GM12878 (cell line): ENCODE measurements around the gene PTPRN2. TPM values are rescaled to one million over a fixed set of nuclear protein-coding genes. Genes with fewer than 3 reads are reported as not detected.

Source experiments
- ATAC-seq: fragments of 200-7000 bp; cut with Tn5 transposase; 3 replicates; pipeline ENCODE4 v1.9.1; 2020; ENCODE audit warnings: mild to moderate bottlenecking, moderate library complexity
- BruUV-seq: library from RNA; stranded (reverse); fragments of 400-500 nt; replicated peaks from 2 replicates; lab custom pipeline; 2021; lab: Mats Ljungman, UMichigan
- CTCF ChIA-PET: fragments of 300-600 bp; sonication (Branson Sonifier 250); formaldehyde crosslinking; extraction: SDS; loops from one replicate; lab custom pipeline; 2021; ENCODE audit warnings: inconsistent platforms; lab: Yijun Ruan, JAX
- POLR2A ChIA-PET: fragments of 350-600 bp; formaldehyde crosslinking; extraction: SDS; loops from one replicate; lab custom pipeline; 2021; ENCODE audit warnings: inconsistent platforms; lab: Charles Lee
- RAD21 ChIA-PET: fragments of 300-600 bp; sonication (Branson Sonifier 250); formaldehyde crosslinking; loops from one replicate; lab custom pipeline; 2023; ENCODE audit warnings: antibody characterized with exemption; ENCODE audit not compliant: unreplicated experiment; lab: Charles Lee
- SMC1A ChIA-PET: fragments of 300-600 bp; sonication (Branson Sonifier 250); formaldehyde crosslinking; loops from one replicate; lab custom pipeline; 2023; ENCODE audit not compliant: unreplicated experiment, uncharacterized antibody; lab: Charles Lee
- DNase-seq: peaks from one replicate; pipeline ENCODE4 v3.0.0-alpha.2; 2011; ENCODE audit warnings: low read depth, low spot score
- FAIRE-seq: peaks from 3 replicates; lab custom pipeline; 2011; peaks lifted over from hg19 to GRCh38; lab: Jason Lieb, UNC
- H2AFZ ChIP-seq: 2 replicates; pipeline ENCODE4 v1.6.0; 2011; ENCODE audit warnings: low read depth, low read length, control low read depth; ENCODE audit not compliant: control insufficient read depth
- H3K27ac ChIP-seq: 2 replicates; pipeline ENCODE4 v1.5.1; 2011; ENCODE audit warnings: control low read depth; ENCODE audit not compliant: control insufficient read depth, insufficient read depth
- H3K27me3 ChIP-seq, 2 experiments: replicated peaks in 1 of 2; 2 replicates each; pipeline versions ENCODE4 v1.6.0 to v1.6.1; 2011; ENCODE audit warnings: low read length in 1 of 2; ENCODE audit not compliant: control insufficient read depth in 2 of 2, insufficient read depth in 2 of 2
- H3K36me3 ChIP-seq, 2 experiments: 2 replicates each; pipeline ENCODE4 v1.5.1; 2011; ENCODE audit warnings: low read length in 1 of 2; ENCODE audit not compliant: control insufficient read depth in 2 of 2, insufficient read depth in 2 of 2
- H3K4me1 ChIP-seq: 2 replicates; pipeline ENCODE4 v1.6.1; 2011; ENCODE audit warnings: mild to moderate bottlenecking, low read length, moderate library complexity, mixed read lengths; ENCODE audit not compliant: control insufficient read depth, insufficient read depth
- H3K4me2 ChIP-seq: 2 replicates; pipeline ENCODE4 v1.6.0; 2011; ENCODE audit warnings: control low read depth; ENCODE audit not compliant: control insufficient read depth, insufficient read depth
- H3K4me3 ChIP-seq: fragments of 200-600 bp; sonication (generic); 2 replicates; pipeline ENCODE4 v1.5.1; 2016
- H3K79me2 ChIP-seq: 2 replicates; pipeline ENCODE4 v1.6.0; 2011; ENCODE audit warnings: low read length; ENCODE audit not compliant: control insufficient read depth, insufficient read depth
- H3K9ac ChIP-seq: 2 replicates; pipeline ENCODE4 v1.8.0; 2011; ENCODE audit warnings: low read length, control low read depth, mixed read lengths; ENCODE audit not compliant: control insufficient read depth, insufficient read depth
- H3K9me3 ChIP-seq: replicated peaks from 3 replicates; pipeline ENCODE4 v1.5.1; 2011; ENCODE audit warnings: mild to moderate bottlenecking, low read length; ENCODE audit not compliant: control insufficient read depth, insufficient read depth
- H4K20me1 ChIP-seq: 2 replicates; pipeline ENCODE4 v1.6.0; 2011; ENCODE audit not compliant: control insufficient read depth, insufficient read depth
- CBFB ChIP-seq: IDR thresholded peaks from 2 replicates; pipeline ENCODE4 v1.6.1; 2016; ENCODE audit warnings: antibody characterized with exemption, low read depth
- KAT2A ChIP-seq: conservative IDR thresholded peaks from 2 replicates; pipeline ENCODE4 v1.6.1; 2011; ENCODE audit warnings: low read depth, low read length; ENCODE audit not compliant: control insufficient read depth
- MYC ChIP-seq: IDR thresholded peaks from 2 replicates; pipeline ENCODE4 v1.6.1; 2011; ENCODE audit warnings: mild to moderate bottlenecking, low read length, moderate library complexity, inconsistent platforms; ENCODE audit not compliant: insufficient read depth, insufficient replicate concordance, insufficient read length, severe bottlenecking
- NFYB ChIP-seq: IDR thresholded peaks from 2 replicates; pipeline ENCODE4 v1.6.1; 2011; ENCODE audit warnings: low read depth, mild to moderate bottlenecking, low read length, improper control_type of control experiment, moderate library complexity; ENCODE audit not compliant: insufficient read depth
- POLR2A ChIP-seq: IDR thresholded peaks from 2 replicates; pipeline ENCODE4 v1.6.1; 2011; ENCODE audit warnings: low read depth, mild to moderate bottlenecking, low read length
- RELA ChIP-seq: fragments of 450-650 bp; IDR thresholded peaks from 2 replicates; pipeline ENCODE4 v1.8.0; 2014; ENCODE audit warnings: borderline replicate concordance; ENCODE audit not compliant: partially characterized antibody
- RUNX3 ChIP-seq: IDR thresholded peaks from 2 replicates; pipeline ENCODE4 v1.6.1; 2012; ENCODE audit warnings: low read length, inconsistent platforms
- SMARCA5 ChIP-seq: fragments of 450-650 bp; IDR thresholded peaks from 2 replicates; pipeline ENCODE4 v1.6.1; 2017; ENCODE audit warnings: mild to moderate bottlenecking
- SRF ChIP-seq, 2 experiments: IDR thresholded peaks; 2 replicates each; pipeline ENCODE4 v1.6.1; 2011; ENCODE audit warnings: low read depth in 2 of 2, low read length in 2 of 2, mild to moderate bottlenecking in 1 of 2, moderate library complexity in 1 of 2
- TAF1 ChIP-seq: IDR thresholded peaks from 2 replicates; pipeline ENCODE4 v1.6.1; 2011; ENCODE audit warnings: mild to moderate bottlenecking, low read depth, low read length, borderline replicate concordance
- TCF7 ChIP-seq: IDR thresholded peaks from 2 replicates; pipeline ENCODE4 v1.6.1; 2014; ENCODE audit warnings: antibody characterized with exemption, borderline replicate concordance
- WRNIP1 ChIP-seq: IDR thresholded peaks from 2 replicates; pipeline ENCODE4 v1.6.1; 2011; ENCODE audit warnings: low read depth, low read length, improper control_type of control experiment, borderline replicate concordance
- WGBS: methylation state at CpG from one replicate; pipeline ENCODE4 v1.1.6; 2016; ENCODE audit warnings: low lambda C conversion rate; ENCODE audit not compliant: insufficient replicate concordance, insufficient coverage; ENCODE audit errors: missing lambda C conversion rate; 5-methylcytosine and 5-hydroxymethylcytosine counted together
- in situ Hi-C: fragments of 300-500 bp; cut with MboI; formaldehyde crosslinking; loops from 9 replicates; pipeline ENCODE4 v1.14.3; 2018; ENCODE audit warnings: mixed read lengths
- intact Hi-C: fragments of 100-400 bp; cut with micrococcal nuclease; formaldehyde crosslinking; loops from one replicate; pipeline ENCODE4 v1.14.2; 2022; ENCODE audit not compliant: unreplicated experiment
- polyA plus RNA-seq, 11 experiments: library from polyadenylated mRNA; depleted of rRNA in 4 of 11; unstranded in 6 of 11; stranded (reverse) in 5 of 11; fragments of >200 nt; fragmentation: Nextera tagmentation in 4 of 11; fragmentation: Illumina TruSeq in 1 of 11; extraction: Ambion mirVana in 4 of 11; extraction: Trizol in 1 of 11; gene quantifications; 1 replicate in 1 of 11; 2 replicates in 10 of 11; pipeline versions ENCODE4 v1.2.1 to v1.2.3, GENCODE V29; 2011 to 2016; ENCODE audit warnings: inconsistent platforms in 2 of 11, missing spikeins in 2 of 11, low read depth in 1 of 11
- total RNA-seq, 4 experiments: library from RNA; depleted of rRNA in 3 of 4; stranded (reverse); fragments of >200 nt in 3 of 4; fragmentation: Illumina TruSeq in 1 of 4; extraction: Trizol in 1 of 4; gene quantifications; 2 replicates each; pipeline versions ENCODE4 v1.2.1 to v1.2.3, GENCODE V29; 2013 to 2021
- TF ChIP-seq, protein P1 (sequence below): IDR thresholded peaks from 2 replicates; pipeline ENCODE4 v1.6.1; 2012; ENCODE audit warnings: low read length, inconsistent platforms
- TF ChIP-seq, protein P2 (sequence below): IDR thresholded peaks from 2 replicates; pipeline ENCODE4 v1.6.1; 2011; ENCODE audit warnings: borderline replicate concordance, low read depth, mild to moderate bottlenecking, moderate library complexity, mixed read lengths, low read length; ENCODE audit not compliant: insufficient read depth; ENCODE audit errors: extremely low read length

PTPRN2 gene
- total and polyA plus RNA-seq, 10 of the 15 experiments (the other 5 are each of a cell fraction or from before 2014, with no cell fraction given): 5.4 TPM; not detected in 9

DNA sequence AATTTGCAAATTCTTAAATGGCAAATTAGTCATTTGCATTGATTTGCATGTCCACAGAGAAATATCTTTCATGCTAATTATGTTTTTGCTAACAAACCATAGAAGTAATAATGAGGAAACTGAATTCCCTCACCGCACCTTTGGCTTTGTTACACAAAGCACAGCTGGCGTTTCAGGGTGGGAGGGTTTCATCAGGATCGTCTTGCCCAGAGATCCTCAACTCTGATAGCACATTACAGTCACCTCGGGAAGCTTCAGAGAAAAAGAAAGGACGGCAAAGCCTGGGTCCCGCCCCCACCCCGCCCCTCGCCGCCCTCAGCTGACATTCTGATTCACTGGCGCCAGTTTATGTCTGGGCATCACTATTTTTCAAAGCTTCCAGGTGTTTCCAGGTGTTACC, 119.4 kb downstream of the PTPRN2 start (continued):
- TF ChIP-seq CBFB: no peak
- TF ChIP-seq RELA: no peak
- TF ChIP-seq MYC: no peak

DNA sequence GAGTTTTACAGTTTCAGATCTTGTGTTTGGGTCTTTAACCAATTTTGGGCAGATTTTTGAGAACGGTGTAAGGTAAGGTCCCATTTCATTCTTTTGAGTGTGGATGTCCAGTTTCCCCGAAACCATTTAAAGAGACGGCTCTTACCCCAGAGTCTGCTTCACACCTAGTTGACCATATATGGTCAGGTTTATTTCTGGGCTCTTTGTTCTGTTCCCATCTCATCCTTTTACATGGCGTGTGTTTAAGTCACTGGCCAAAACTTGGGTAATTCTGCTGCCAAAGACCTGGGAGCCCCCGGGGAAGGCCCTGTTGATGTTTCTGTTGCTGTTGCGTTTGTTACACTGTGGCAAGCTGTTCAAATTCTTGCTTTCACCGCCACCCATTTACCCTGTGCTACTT, 120.1 kb downstream of the PTPRN2 start:
- Histone ChIP-seq H3K27me3 (no peaks in the 10 kb centered on the region), H3K9me3 (no peaks in the 10 kb centered on the region; the same call in 2 of the 3 replicates), H4K20me1 (no peaks in the 10 kb centered on the region), H3K4me2 (no peak overlapping the region), H3K27ac (no peak overlapping the region), H3K4me1 (no peaks in the 10 kb centered on the region), H3K9ac (no peak overlapping the region), H3K79me2 (no peaks in the 10 kb centered on the region), H2AFZ (no peak overlapping the region), H3K36me3 (no peaks in the 10 kb centered on the region), H3K4me3 (no peak overlapping the region)
- DNase-seq (no peak), ATAC-seq (no peak), FAIRE-seq (no peak)
- ChIA-PET RAD21 (no interaction called here), CTCF (no interaction called here), SMC1A (no interaction called here), POLR2A (no interaction called here)
- intact Hi-C loops (no loop called here), in situ Hi-C loops (no loop called here)
- WGBS: 47% methylated on average over 7 of the region's 7 CpGs
- TF ChIP-seq RUNX3 (no peak), KAT2A (no peak), CBFB (no peak), SRF (IDR thresholded peaks at IDR 0.05; ENCODE audit: low read depth in 2 of 2, low read length in 2 of 2) (no peak), WRNIP1 (no peak), TAF1 (no peak), SMARCA5 (no peak), TCF7 (no peak), NFYB (no peak), POLR2A (no peak)
- TF ChIP-seq, protein P1, sequence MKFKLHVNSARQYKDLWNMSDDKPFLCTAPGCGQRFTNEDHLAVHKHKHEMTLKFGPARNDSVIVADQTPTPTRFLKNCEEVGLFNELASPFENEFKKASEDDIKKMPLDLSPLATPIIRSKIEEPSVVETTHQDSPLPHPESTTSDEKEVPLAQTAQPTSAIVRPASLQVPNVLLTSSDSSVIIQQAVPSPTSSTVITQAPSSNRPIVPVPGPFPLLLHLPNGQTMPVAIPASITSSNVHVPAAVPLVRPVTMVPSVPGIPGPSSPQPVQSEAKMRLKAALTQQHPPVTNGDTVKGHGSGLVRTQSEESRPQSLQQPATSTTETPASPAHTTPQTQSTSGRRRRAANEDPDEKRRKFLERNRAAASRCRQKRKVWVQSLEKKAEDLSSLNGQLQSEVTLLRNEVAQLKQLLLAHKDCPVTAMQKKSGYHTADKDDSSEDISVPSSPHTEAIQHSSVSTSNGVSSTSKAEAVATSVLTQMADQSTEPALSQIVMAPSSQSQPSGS: no peak
- TF ChIP-seq, protein P2, sequence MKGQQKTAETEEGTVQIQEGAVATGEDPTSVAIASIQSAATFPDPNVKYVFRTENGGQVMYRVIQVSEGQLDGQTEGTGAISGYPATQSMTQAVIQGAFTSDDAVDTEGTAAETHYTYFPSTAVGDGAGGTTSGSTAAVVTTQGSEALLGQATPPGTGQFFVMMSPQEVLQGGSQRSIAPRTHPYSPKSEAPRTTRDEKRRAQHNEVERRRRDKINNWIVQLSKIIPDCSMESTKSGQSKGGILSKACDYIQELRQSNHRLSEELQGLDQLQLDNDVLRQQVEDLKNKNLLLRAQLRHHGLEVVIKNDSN: no peak
- no TSS peak for BruUV-seq
